Left hindlimb (tissue), 1 donor: ENCODE results near the gene IL12B.
"Not testable (repeated sequence)": the region's sequence is repeated elsewhere in the genome, so short reads cannot be mapped to it uniquely, and the experiment has no call there.

Experiments used
- DNase-seq: peaks from one replicate; pipeline ENCODE4 v3.0.0-alpha.2; 2018

Gene IL12B

DNA sequence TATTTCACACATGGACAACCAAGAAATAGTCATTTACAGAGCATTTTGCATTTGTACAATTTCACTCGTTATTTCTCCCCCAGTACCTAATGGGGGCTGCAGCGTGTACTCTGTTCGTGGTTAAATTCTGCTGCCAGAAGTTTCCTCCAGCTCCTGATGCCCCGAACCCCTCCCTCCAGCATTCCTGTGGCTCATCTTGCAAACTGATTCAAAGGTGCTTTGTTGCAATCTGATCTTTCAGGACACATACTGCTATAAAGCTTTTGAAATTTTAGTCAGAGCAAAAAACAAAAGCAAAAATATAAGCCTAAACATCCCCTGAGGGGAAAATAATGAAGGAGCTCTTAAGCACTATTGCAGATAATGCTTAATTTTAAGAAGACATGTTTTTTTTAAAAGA lies 39.5 kb downstream of the IL12B start:
- DNase-seq, result no peak

DNA sequence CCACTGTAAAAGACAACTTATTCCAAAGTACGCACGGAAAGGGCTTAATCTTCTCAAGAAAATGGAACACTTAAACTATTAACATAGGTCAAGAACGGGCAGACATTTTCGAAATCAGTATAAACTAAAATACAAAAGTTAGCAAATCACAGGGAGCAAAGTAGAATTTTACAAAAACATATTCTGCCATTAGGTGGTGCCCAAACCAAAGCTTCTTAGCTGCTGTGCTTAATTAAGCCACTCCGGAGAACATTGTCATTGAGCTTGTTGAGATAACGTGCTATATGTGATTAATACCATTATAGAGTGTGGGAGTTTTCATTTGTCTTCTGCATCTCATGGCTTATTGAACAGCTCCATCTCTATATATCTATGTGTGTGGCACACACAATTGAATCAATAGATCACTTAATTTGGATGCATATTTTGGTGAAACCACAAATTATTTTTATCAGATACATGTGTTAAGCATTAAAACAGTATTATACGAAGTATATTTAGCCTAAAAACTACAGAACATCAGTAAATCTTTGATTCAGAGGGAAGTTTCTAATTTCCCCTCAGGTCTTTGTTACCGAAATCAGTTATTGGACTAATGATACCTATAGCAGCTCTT lies 43.8 kb downstream of the IL12B start:
- no peak for DNase-seq

DNA sequence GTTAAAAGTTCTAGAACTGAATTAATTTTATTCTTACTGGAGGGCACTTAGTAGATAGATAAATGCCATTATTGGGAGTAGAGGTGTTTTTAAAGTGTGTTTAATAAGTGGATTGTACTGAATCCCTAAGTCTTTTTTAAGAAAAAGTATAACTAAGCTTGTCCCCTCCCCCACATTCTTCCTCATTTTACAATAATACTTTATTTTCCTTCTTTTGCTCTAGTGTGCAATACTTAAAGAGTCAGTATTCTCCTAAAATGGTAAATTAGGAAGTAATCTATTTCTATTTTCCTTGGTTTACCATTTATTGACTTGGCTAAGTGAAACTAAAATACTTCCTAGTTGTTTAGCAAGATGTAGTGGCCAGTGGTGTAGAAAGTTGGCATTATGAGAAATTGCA lies 55.6 kb downstream of the IL12B start:
- DNase-seq, result no peak

- DNase-seq, result no peak
Observed at GRCh38 chr5:159273923-159274322, 56.4 kb downstream of the IL12B start.

GRCh38 chr5:159269723-159270122 lies 60.6 kb downstream of the IL12B start:
- DNase-seq, result no peak

DNA sequence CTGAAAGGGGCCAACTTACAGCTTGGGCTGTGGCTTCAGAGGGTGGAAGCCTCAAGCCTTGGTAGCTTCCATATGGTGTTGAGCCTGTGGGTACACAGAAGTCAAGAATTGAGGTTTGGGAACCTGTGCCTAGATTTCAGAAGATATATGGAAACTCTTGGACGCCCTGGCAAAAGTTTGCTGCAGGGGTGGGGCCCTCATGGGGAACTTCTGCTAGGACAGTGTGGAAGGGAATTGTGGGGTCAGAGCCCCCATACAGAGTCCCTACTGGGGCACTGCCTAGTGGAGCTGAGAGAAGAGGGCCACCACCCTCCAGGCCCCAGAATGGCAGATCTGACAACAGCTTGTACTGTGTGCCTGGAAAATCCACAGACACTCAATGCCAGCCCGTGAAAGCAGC lies 63.5 kb downstream of the IL12B start:
- DNase-seq, result not testable (repeated sequence)
